ENCODE results near the gene BMPR2. TPM values are rescaled to one million over a fixed set of nuclear protein-coding genes. Genes with fewer than 3 reads are reported as not detected.
A peak's percentile ranks its signal among the peaks of the same experiment; 100 is the strongest.

The BMPR2 gene
- total and polyA plus RNA-seq, 2 donors = 7.5 to 11.0 TPM

DNA sequence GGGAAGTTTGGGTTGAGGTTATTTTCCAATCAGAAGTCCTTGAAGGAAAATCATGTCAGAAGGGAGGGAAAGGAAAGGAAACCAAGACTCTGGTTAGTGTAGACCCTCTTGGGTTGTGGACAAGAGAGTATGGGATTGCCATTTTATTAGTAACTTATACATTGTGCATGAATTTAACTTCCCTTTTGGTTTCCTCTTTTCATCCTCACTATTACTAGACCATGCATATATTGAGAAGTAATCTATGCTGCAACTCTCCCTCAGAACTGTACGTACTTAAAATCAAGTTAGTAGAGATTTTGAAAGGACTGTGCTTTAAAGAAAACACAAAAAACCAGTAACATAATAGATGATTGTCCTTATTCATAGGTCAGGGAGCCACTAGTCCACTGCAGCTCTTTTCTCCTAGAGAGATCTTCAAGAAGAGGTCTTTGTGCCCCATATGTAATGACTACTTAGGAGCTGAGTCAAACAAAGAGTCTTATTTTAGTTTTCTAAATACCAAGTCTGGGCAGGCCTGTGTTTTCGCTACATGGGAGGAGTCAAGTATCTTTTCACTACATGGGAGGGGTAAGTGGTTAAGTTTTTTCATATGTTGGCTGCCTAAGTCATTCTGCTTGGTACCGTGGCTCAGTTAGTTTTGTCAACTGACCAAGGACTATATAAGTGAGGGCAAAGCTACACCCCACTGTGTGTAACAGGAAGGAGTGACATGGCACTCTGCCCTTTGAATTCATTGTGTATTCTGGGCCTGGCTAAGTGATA is 233.4 kb downstream of the BMPR2 start:
- Histone ChIP-seq H3K4me1 (ENCODE audit: control insufficient read depth in 2 of 2, insufficient read depth in 2 of 2, low read length in 2 of 2) (no peaks in the 10 kb centered on the region), H3K4me3 (ENCODE audit: low read length in 2 of 2) (no peak overlapping the region), H3K27ac (ENCODE audit: low read depth in 1 of 2, low read length in 1 of 2) (peak overlapping the region in 1 of 2 donors; percentile 19), H3K36me3 (ENCODE audit: control insufficient read depth in 2 of 2, insufficient read depth in 2 of 2, low read length in 1 of 2) (no peaks in the 10 kb centered on the region), H3K27me3 (ENCODE audit: control insufficient read depth in 2 of 2, insufficient read depth in 1 of 2, low read length in 1 of 2) (no peaks in the 10 kb centered on the region), H3K9me3 (ENCODE audit: control insufficient read depth in 2 of 2, insufficient read depth in 1 of 2, low read length in 1 of 2) (no peaks in the 10 kb centered on the region)
- WGBS = 86% methylated on average over 3 of the region's 3 CpGs
- DNase-seq (ENCODE audit: low read depth in 6 of 9, low spot score in 9 of 9) = no peak

DNA sequence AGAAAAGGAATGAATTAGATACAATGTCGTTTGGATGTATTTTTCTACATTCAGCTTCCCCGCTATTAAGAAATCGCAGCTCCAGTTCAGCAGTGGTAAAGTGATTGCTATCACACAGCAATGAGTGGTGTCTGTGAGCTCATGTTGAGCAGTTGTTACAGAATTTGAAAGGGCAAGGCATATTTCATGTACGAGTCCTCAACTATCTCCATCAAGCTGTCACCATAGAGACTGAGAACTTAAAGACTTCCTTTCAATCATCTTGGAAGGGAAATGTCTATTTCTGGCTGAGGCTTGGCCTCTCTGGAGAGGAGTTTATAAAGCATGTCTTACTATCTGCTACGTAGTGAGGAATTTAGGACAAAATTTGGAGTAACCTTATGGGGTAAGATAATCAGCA is 234.3 kb downstream of the BMPR2 start:
- DNase-seq (ENCODE audit: low read depth in 6 of 9, low spot score in 9 of 9) = no peak
- WGBS = 95% methylated on average over 5 of the region's 5 CpGs
- H3K27ac ChIP-seq (ENCODE audit: low read depth in 1 of 2, low read length in 1 of 2) = no peak overlapping the region

DNA sequence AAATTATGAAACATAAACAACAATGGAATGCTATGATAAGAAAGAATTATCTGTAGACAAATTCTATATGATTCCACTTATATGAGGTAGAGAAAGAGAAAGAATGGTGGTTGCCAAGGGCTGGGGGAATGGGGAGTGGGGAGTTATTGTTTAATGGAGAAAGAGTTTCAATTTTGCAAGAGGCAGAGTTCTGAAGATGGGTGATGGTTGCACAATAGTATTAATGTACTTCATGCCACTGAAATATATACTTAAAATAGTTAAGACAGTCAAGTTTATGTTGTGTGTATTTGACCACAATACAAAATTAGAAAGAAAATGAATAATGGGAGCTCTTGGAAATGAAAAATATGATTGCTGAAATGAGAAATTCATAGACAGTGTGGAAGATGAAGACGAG is 236.0 kb downstream of the BMPR2 start:
- Histone ChIP-seq H3K27me3 (ENCODE audit: control insufficient read depth in 2 of 2, insufficient read depth in 1 of 2, low read length in 1 of 2) (no peaks in the 10 kb centered on the region), H3K4me1 (ENCODE audit: control insufficient read depth in 2 of 2, insufficient read depth in 2 of 2, low read length in 2 of 2) (no peaks in the 10 kb centered on the region), H3K9me3 (ENCODE audit: control insufficient read depth in 2 of 2, insufficient read depth in 1 of 2, low read length in 1 of 2) (no peaks in the 10 kb centered on the region), H3K4me3 (ENCODE audit: low read length in 2 of 2) (no peak overlapping the region), H3K27ac (ENCODE audit: low read depth in 1 of 2, low read length in 1 of 2) (no peak overlapping the region), H3K36me3 (ENCODE audit: control insufficient read depth in 2 of 2, insufficient read depth in 2 of 2, low read length in 1 of 2) (no peaks in the 10 kb centered on the region)
- WGBS = 91% methylated on average over 1 of the region's 1 CpG
- no peak for DNase-seq (ENCODE audit: low read depth in 6 of 9, low spot score in 9 of 9)

More for the DNA sequence above, 234.3 kb downstream of the BMPR2 start:
- H3K4me1 ChIP-seq (ENCODE audit: control insufficient read depth in 2 of 2, insufficient read depth in 2 of 2, low read length in 2 of 2) = no peaks in the 10 kb centered on the region
- H3K36me3 ChIP-seq (ENCODE audit: control insufficient read depth in 2 of 2, insufficient read depth in 2 of 2, low read length in 1 of 2) = no peaks in the 10 kb centered on the region
- no peak overlapping the region for H3K4me3 ChIP-seq (ENCODE audit: low read length in 2 of 2)
- no peaks in the 10 kb centered on the region for H3K27me3 ChIP-seq (ENCODE audit: control insufficient read depth in 2 of 2, insufficient read depth in 1 of 2, low read length in 1 of 2)
- H3K9me3 ChIP-seq (ENCODE audit: control insufficient read depth in 2 of 2, insufficient read depth in 1 of 2, low read length in 1 of 2) = no peaks in the 10 kb centered on the region

DNA sequence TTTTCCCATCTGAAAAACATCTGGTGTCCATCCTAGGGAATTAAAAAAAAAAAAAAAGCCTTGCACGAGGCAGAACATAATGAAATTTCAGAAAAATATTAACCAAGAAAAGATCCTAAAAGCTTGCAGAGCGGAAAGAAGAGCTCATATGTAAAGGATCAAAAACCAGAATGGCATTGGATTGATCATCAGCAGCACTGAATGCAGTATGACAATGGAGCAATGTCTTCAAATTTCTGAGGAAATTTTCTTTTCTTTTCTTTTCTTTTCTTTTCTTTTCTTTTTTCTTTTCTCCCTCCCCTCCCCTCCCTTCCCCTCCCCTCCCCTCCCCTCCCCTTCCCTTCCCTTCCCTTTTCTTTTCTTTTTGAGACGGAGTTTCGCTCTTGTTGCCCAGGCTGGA is 237.4 kb downstream of the BMPR2 start:
- H3K36me3 ChIP-seq (ENCODE audit: control insufficient read depth in 2 of 2, insufficient read depth in 2 of 2, low read length in 1 of 2) = no peaks in the 10 kb centered on the region
- H3K27me3 ChIP-seq (ENCODE audit: control insufficient read depth in 2 of 2, insufficient read depth in 1 of 2, low read length in 1 of 2) = no peaks in the 10 kb centered on the region
- no peaks in the 10 kb centered on the region for H3K9me3 ChIP-seq (ENCODE audit: control insufficient read depth in 2 of 2, insufficient read depth in 1 of 2, low read length in 1 of 2)
- DNase-seq (ENCODE audit: low read depth in 6 of 9, low spot score in 9 of 9) = no peak
- H3K27ac ChIP-seq (ENCODE audit: low read depth in 1 of 2, low read length in 1 of 2) = no peak overlapping the region
- no peak overlapping the region for H3K4me3 ChIP-seq (ENCODE audit: low read length in 2 of 2)
- H3K4me1 ChIP-seq (ENCODE audit: control insufficient read depth in 2 of 2, insufficient read depth in 2 of 2, low read length in 2 of 2) = no peaks in the 10 kb centered on the region
- WGBS = 97% methylated on average over 3 of the region's 4 CpGs

Other genes with a start within 250 kb of the BMPR2 start
- 144 TPM for gene SUMO1, start 137.7 kb upstream of the BMPR2 start, total RNA-seq
- gene SUMO1, start 137.7 kb upstream of the BMPR2 start, polyA plus RNA-seq = 177 TPM
- 94.9 TPM for gene NOP58, start 110.6 kb upstream of the BMPR2 start, total RNA-seq
- gene NOP58, start 110.6 kb upstream of the BMPR2 start, polyA plus RNA-seq = 114 TPM

Data from thymus (tissue), 11 donors.